ENCODE measurements around the gene SLC1A5.

The SLC1A5 gene

DNA sequence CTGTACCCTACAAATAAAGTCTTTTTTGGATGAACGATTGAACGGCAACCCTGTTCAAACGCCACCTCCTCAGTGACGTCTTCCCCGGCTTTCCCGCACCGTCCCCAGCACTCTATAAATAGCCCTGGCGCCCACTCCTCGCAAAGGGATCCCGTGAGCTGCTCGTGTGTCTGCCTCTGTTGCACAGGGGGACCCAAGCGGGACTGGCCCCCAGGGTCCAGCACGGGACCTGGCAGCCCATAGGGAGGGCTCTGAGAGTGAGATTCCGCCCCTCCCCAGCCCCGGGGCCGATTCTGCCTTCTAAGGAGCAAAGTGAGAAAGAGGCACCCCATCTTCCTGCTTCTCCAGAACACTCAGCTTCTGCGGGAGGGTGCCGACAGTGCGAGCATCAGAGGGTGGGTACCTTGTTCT lies 50.6 kb downstream of the SLC1A5 start:
- no peaks in the 10 kb centered on the region for H3K27me3 Mint-ChIP-seq
- DNase-seq (no peak), ATAC-seq (replicated peaks) (no peak)
- peaks cover 23 to 27% of the 10 kb centered on the region in 2 donors for H3K4me1 Mint-ChIP-seq (ENCODE audit: low read depth in 2 of 2)
- H3K9me3 Mint-ChIP-seq, result no peaks in the 10 kb centered on the region
- H3K27ac Mint-ChIP-seq, result peak overlapping the region in 1 of 2 donors; percentile 82
- peaks cover 69% of the 10 kb centered on the region for H3K36me3 Mint-ChIP-seq (ENCODE audit: insufficient read depth)
- no peak overlapping the region for H3K4me3 Mint-ChIP-seq

DNA sequence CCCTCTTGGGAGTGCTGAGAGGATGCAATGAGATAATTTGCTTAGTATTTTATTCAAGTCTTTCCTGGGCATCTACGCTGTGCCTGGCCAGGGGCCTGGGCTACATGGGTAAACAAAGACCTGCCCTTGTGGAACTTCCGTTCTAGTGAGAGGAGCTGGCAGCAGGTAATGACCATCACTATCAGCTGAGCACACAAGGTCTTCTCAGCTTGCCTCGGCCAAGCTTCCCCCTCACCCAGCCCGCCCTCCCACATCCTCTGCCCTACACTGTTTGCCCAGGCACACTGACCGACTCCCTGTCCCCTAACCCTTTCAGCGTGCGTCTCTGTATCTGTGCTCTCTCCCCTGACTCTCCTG lies 51.1 kb downstream of the SLC1A5 start:
- peaks cover 69% of the 10 kb centered on the region for H3K36me3 Mint-ChIP-seq (ENCODE audit: insufficient read depth)
- no peak overlapping the region for H3K4me3 Mint-ChIP-seq
- H3K27ac Mint-ChIP-seq, result peak overlapping the region in 1 of 2 donors; percentile 82
- H3K9me3 Mint-ChIP-seq, result no peaks in the 10 kb centered on the region
- no peak for DNase-seq
- ATAC-seq (replicated peaks), result no peak
- H3K27me3 Mint-ChIP-seq, result no peaks in the 10 kb centered on the region
- peaks cover 21 to 24% of the 10 kb centered on the region in 2 donors for H3K4me1 Mint-ChIP-seq (ENCODE audit: low read depth in 2 of 2)

DNA sequence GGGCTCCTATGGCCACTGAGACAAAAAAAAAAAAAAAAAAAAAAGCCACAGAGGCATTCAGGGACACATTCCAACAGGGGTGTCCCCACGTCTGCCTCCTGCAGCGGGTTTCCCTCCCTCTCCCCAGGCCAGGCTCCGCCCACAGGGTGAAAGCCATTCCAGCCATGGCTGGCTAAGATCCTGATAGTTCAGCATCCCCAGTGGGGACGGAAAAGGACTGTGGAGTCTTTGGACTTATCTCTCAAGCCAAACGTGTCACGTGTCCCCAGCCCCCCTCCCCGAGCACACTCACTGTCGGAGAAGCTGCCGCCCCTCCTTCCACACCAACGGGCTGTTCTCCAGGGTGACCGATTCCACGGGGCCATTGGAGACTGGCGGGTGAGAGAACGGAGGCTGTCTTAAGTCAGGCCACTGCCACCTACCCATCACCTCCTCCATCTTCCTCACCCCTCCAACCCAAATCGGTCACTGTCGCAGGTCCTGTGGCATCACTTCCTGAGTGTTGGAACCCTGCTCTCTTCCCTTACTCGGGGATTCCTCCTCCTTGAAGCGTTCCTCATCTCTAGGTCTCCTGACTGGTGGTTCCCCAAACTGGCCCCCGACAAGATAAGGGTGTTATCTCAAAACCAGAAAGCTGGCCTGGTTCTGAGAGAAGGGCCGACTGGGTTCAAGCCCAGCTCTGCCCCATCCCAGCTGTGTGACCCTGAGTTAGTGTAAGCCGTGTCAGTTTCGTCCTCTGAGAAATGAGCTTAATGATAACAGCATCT lies 51.7 kb downstream of the SLC1A5 start:
- Mint-ChIP-seq H3K36me3 (ENCODE audit: insufficient read depth) (peaks cover 70% of the 10 kb centered on the region), H3K27ac (peak overlapping the region in 1 of 2 donors; percentile 82), H3K4me1 (ENCODE audit: low read depth in 2 of 2) (peaks cover 18 to 22% of the 10 kb centered on the region in 2 donors), H3K4me3 (no peak overlapping the region), H3K9me3 (no peaks in the 10 kb centered on the region), H3K27me3 (no peaks in the 10 kb centered on the region)
- DNase-seq (no peak), ATAC-seq (replicated peaks) (no peak)

DNA sequence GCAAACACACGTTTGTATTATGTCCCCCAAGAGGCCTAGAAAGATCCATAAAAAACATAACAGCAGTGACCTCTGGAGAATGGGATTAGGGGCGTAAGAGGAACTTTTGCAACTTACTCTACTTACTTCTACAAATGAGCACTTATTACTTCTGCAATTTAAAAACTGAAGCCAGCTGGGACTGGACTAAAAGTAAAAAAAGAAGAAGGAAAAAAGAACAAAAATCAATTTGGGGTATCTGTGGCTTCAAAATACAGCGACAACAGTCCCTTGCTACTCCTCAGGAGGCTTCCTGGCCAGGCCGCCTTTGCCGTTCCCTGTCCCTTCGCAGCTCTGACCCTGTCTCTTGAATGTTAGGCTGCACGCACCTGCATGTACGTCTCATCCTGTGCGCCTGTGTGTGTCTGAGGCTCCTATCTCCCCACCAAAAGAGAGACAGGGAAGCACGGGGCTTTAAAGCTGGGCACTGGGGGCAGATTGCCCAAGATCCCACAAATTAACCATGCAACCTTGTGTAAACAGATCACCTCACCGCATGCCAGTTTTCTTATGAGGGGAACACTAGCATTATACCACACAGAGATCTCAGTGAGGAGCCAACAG lies 54.6 kb downstream of the SLC1A5 start:
- H3K4me3 Mint-ChIP-seq, result no peak overlapping the region
- ATAC-seq (replicated peaks), result no peak

DNA sequence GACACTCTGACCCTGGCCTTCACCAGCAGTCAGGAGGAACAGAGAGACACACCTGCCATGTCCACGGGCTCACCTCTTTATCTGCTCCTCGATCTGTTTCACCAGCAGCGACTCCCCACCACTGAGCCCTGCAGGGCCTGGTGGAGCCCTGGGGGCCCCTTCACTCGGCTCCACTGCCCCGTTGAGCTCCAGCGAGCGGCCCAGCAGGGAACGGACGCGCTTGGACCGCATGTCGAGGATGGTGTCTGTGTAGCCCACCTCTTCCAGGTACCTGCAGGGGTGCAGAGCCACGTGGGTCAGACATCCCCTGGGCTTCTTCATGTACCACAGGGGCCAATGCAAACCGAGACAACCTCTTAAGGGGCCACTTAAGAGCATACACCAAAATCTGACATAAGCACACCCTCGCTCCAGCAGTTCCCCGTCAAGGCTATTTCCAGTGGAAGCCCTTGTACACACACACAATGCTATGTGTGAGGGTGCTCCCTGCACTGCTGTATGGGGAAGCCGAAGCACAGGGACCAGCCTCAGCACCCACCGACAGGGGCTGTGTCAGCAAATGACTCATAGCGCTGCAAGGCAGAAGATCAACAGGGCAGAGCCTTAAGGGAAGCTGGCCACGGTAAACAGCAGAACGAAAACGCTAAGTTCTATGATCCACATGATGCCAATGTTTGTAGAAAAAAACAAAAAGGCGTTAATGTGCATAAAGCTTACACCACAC lies 55.3 kb downstream of the SLC1A5 start:
- Mint-ChIP-seq H3K27me3 (no peaks in the 10 kb centered on the region), H3K4me1 (ENCODE audit: low read depth in 2 of 2) (peaks cover 7 to 20% of the 10 kb centered on the region in 2 donors), H3K36me3 (ENCODE audit: insufficient read depth) (peaks cover 76% of the 10 kb centered on the region), H3K4me3 (no peak overlapping the region), H3K27ac (no peak overlapping the region), H3K9me3 (no peaks in the 10 kb centered on the region)
- no peak for ATAC-seq (replicated peaks)
- no peak for DNase-seq

More for the DNA sequence above, 54.6 kb downstream of the SLC1A5 start:
- H3K27ac Mint-ChIP-seq, result no peak overlapping the region
- H3K9me3 Mint-ChIP-seq, result no peaks in the 10 kb centered on the region
- H3K4me1 Mint-ChIP-seq (ENCODE audit: low read depth in 2 of 2), result peaks cover 2 to 16% of the 10 kb centered on the region in 2 donors
- H3K27me3 Mint-ChIP-seq, result no peaks in the 10 kb centered on the region
- no peak for DNase-seq
- H3K36me3 Mint-ChIP-seq (ENCODE audit: insufficient read depth), result peaks cover 77% of the 10 kb centered on the region

DNA sequence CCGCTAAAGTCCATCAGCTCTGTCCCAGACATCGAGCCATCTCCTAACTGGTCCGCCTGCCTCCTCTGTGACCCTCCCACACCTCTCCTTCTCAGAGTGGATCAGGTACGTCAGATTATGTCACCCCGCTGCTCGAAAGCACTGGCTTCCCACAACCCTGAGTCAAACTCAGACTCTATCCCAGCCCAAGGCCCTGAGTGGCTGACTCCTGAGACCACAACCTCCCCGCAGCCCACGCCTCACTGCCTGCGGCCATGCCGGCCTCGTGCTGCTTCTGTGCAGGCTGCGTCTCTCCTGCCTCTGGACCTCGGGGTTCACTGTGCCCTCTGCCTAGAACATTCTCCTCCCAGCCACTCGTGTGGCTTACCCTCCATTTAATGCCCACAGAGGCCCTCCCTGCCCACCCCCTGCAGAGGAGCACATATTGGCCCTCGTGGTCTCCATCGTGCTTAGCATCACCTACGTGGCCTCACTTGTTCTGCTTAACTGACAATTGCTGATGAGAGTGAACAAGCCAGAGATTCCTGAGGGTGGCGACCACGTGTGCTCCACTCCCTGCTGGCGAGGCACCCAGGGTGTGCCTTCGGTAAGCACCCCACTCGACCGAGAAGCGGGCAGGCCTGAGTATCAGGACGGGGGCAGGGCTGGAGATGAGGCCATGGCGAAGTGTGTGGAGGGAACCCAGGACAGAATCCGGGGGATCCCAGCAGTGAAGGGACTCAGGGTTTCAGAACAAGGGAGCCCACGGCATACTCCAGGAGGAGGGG lies 56.0 kb downstream of the SLC1A5 start:
- Mint-ChIP-seq H3K27ac (peak overlapping the region in 1 of 2 donors; percentile 92), H3K4me3 (no peak overlapping the region), H3K27me3 (no peaks in the 10 kb centered on the region), H3K4me1 (ENCODE audit: low read depth in 2 of 2) (peaks cover 7 to 20% of the 10 kb centered on the region in 2 donors), H3K36me3 (ENCODE audit: insufficient read depth) (peaks cover 73% of the 10 kb centered on the region), H3K9me3 (no peaks in the 10 kb centered on the region)
- DNase-seq (no peak), ATAC-seq (replicated peaks) (no peak)

DNA sequence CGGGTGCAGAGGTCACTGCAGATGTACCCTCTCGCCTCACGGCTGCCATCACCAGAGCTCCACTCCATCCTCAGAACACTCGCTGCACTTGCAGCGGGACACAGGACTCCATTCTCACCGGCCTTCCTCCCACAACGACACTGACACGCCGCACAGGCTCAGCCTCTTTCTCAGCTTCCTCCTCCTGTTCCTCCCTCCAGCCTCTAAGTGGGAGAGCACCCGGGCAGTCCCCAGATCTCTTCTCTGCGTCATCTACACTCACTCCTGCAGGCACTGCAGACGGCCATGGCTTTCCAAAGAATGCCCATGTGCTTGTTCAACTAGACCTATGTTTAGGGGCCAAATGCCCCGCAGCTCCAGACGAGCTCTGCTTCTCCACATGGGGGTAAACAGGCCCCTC lies 56.8 kb downstream of the SLC1A5 start:
- Mint-ChIP-seq H3K9me3 (no peaks in the 10 kb centered on the region), H3K27ac (peak overlapping the region in 1 of 2 donors; percentile 92), H3K4me1 (ENCODE audit: low read depth in 2 of 2) (peaks cover 7 to 20% of the 10 kb centered on the region in 2 donors), H3K4me3 (peak overlapping the region in 1 of 2 donors; percentile 48), H3K27me3 (no peaks in the 10 kb centered on the region), H3K36me3 (ENCODE audit: insufficient read depth) (peaks cover 73% of the 10 kb centered on the region)
- DNase-seq, result no peak
- ATAC-seq (replicated peaks), result no peak

DNA sequence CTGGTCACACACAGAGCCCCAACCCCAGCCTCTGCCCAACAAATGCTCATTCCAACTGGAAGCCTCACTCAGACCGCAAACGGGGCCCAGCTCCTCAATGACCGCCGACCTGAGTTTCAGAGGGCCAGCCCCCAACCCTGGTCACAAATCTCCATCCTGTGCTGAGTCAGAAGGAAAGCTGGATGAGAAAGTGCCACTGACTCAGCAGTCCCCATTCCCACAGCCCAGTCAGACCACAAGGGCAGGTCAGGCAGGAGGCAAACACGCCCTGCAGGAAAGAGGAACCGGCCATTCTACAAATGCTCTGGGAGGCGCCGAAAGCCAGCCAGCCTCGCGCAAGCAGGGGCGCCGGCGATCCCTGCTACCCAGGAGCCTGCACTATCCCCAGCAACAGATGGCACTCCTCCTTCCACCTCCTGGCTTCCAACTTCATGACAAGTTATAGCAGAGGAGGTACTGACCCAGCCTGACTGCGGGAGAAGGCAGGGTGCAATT lies 57.3 kb downstream of the SLC1A5 start:
- Mint-ChIP-seq H3K4me3 (peak overlapping the region in 1 of 2 donors; percentile 48), H3K9me3 (no peaks in the 10 kb centered on the region), H3K4me1 (ENCODE audit: low read depth in 2 of 2) (peaks cover 9 to 22% of the 10 kb centered on the region in 2 donors), H3K36me3 (ENCODE audit: insufficient read depth) (peaks cover 76% of the 10 kb centered on the region), H3K27me3 (no peaks in the 10 kb centered on the region), H3K27ac (peak overlapping the region in 1 of 2 donors; percentile 92)
- no peak for ATAC-seq (replicated peaks)
- no peak for DNase-seq

DNA sequence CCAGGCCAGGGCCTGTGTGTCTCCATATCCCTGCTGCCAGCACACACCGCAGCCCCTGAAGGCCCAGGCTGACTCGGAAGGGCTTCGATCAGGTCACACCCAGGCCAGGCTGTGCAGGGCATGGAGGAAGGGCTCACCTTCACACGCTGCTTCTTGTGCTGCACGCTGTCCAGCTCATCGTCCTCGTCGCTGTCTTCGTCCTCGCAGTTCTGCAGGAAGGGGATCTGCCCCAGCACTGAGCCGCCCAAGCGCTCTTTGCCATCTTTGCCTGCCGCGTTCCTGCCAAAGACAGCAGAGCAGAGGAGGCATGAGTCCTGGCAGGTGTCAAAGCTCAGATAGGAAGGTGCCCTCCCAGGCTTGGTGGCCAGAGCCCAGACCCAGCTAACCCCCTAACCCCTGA lies 57.8 kb downstream of the SLC1A5 start:
- Mint-ChIP-seq H3K36me3 (ENCODE audit: insufficient read depth) (peaks cover 74% of the 10 kb centered on the region), H3K9me3 (no peaks in the 10 kb centered on the region), H3K4me3 (peak overlapping the region in 1 of 2 donors; percentile 48), H3K27ac (peak overlapping the region in 1 of 2 donors; percentile 92), H3K27me3 (no peaks in the 10 kb centered on the region), H3K4me1 (ENCODE audit: low read depth in 2 of 2) (peaks cover 14 to 24% of the 10 kb centered on the region in 2 donors)
- DNase-seq (no peak), ATAC-seq (replicated peaks) (no peak)

DNA sequence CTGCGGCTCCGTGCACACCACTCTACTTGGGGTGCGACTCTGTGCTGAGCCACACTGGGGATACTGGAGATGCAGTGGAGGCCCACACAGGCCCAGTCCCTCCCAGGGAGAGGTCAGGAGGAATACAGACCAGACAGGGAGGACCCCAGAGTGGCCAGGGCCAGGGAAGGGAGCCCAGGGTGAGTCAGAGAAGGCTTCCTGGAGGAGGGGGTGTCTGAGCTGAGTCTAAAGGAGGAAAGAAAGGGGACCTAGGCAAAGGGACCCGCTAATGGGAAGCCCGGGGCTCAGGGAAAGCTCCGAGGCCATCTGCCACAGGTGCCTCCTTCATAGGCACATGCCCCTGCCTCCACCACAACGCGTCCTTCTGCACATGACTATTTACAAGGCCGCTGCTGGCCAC lies 58.2 kb downstream of the SLC1A5 start:
- no peaks in the 10 kb centered on the region for H3K27me3 Mint-ChIP-seq
- peaks cover 75% of the 10 kb centered on the region for H3K36me3 Mint-ChIP-seq (ENCODE audit: insufficient read depth)
- H3K9me3 Mint-ChIP-seq, result no peaks in the 10 kb centered on the region
- no peak for ATAC-seq (replicated peaks)
- no peak for DNase-seq
- H3K4me3 Mint-ChIP-seq, result no peak overlapping the region
- H3K27ac Mint-ChIP-seq, result no peak overlapping the region
- peaks cover 14 to 25% of the 10 kb centered on the region in 2 donors for H3K4me1 Mint-ChIP-seq (ENCODE audit: low read depth in 2 of 2)

DNA sequence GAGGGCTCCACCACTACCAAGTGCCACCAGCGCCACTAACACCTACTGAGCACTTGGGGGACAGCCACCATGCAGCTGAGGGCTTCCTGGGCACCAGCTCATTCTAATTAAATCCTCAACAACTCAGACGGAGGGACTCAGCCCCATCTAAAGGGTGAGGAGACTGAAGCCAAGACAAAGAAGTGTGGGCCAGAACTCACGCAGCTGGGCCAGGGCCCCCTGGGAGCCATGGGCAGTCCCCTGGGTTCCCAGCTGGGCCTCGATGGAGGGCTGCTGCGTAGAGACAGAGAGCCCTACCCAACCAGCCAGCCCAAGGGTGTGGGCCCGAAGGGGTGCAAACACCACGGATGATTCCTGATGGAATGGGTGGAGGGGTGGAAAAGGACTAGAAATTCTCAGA lies 58.7 kb downstream of the SLC1A5 start:
- no peak for ATAC-seq (replicated peaks)
- no peaks in the 10 kb centered on the region for H3K27me3 Mint-ChIP-seq
- H3K4me3 Mint-ChIP-seq, result no peak overlapping the region
- DNase-seq, result no peak
- peaks cover 76% of the 10 kb centered on the region for H3K36me3 Mint-ChIP-seq (ENCODE audit: insufficient read depth)
- no peak overlapping the region for H3K27ac Mint-ChIP-seq
- no peaks in the 10 kb centered on the region for H3K9me3 Mint-ChIP-seq
- peaks cover 14 to 25% of the 10 kb centered on the region in 2 donors for H3K4me1 Mint-ChIP-seq (ENCODE audit: low read depth in 2 of 2)

DNA sequence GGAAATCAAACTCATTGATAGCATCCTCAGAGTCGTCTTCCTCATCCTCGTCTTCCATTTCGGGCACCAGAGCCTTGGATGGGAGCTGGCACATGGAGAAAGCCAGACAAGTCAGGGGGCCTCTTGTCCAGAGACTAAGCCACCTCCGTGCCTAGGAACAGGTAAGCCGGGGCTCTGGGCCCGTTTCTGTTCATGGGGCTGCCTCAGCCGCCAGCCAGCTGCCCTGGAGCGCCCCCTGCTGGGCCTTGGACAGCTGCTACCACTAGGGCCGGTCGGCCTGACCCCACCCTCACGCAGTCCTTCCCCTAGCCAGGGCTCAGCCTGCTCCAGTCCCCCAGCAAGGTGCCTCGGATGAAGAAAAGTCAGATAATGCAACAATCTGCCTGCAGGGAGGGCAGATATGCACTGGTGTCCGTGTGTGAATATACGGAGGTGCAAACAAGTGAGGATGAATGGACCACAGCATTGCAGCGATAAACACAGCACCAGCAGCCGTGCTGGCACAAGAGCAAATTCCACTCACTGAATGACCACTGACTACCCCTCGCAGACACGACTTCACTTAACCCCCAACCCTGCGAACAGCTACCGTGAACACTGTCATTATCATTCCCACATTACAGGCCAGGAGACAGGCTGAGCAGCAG lies 59.6 kb downstream of the SLC1A5 start:
- no peaks in the 10 kb centered on the region for H3K9me3 Mint-ChIP-seq
- DNase-seq (peak; percentile 80 to 84 (median 83)), ATAC-seq (replicated peaks) (peak; percentile 93)
- H3K27me3 Mint-ChIP-seq, result no peaks in the 10 kb centered on the region
- H3K4me1 Mint-ChIP-seq (ENCODE audit: low read depth in 2 of 2), result peaks cover 18 to 30% of the 10 kb centered on the region in 2 donors
- H3K36me3 Mint-ChIP-seq (ENCODE audit: insufficient read depth), result peaks cover 76% of the 10 kb centered on the region
- H3K4me3 Mint-ChIP-seq, result peak overlapping the region in 1 of 2 donors; percentile 15
- peak overlapping the region in 1 of 2 donors; percentile 82 for H3K27ac Mint-ChIP-seq
